ENCODE data around the gene LZTR1.
A peak's percentile ranks its signal among the peaks of the same experiment; 100 is the strongest.
"Not testable (repeated sequence)": the region's sequence is repeated elsewhere in the genome, so short reads cannot be mapped to it uniquely, and the experiment has no call there.

LZTR1 gene

DNA sequence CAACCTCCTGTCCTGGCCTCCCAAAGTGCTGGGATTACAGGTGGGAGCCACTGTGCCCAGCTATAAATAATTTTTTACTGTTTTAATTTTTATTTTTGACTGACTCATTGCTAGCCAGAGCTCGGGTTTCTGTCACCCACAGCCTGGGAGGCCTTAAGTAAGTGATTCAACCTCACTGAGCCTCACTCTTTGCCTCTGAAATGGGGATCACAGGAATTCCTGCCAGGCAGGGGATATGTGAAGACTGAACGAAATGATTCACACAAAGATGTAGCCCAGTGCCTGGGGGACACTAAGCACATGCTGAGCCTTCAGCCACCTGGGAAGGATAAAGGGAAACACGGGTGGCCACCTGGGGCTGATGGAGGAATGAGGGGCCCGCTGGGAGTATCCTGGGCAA lies 59.8 kb downstream of the LZTR1 start:
- no peak for DNase-seq

- no peak for DNase-seq
Observed at GRCh38 chr22:21042978-21043859, 61.1 kb downstream of the LZTR1 start.

- DNase-seq, result no peak
Observed at GRCh38 chr22:21043860-21044535, 61.9 kb downstream of the LZTR1 start.

DNA sequence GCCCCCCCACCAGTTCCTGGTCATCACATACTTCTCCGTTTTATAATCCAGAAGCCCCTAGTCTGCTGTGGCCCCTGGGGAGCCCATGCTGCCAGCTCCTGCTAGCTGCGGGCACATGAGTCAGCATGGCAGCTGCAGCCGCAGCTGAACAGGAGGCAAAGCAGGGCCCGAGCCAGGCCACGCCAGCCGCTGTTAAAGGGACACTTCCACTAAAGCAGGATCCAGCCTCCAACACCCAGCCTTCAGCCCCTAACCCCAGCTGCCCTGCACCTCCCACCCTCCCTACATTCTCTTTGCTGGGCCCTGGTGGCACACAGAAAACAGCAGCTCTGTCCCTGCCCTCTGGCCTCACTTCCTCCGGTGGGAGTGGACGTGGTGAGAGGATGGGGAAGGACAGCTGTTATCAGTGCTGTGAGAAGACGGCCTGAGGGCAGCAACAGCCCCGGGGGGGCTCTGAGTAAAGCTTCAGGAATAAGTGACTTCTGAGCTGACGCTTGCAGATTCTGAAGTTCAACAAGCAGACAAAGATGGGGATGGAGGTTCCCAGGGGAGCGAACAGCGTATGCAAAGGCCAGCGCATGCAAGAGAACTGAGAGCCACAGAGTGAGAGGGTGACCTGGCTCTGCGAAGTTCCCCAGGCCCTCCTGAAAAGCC lies 63.0 kb downstream of the LZTR1 start:
- DNase-seq, result peak; percentile 64

GRCh38 chr22:21045585-21046294 lies 63.6 kb downstream of the LZTR1 start, which contains the start of gene LRRC74B:
TSS of gene LRRC74B (plus strand) at chr22:21045946. CDS start at chr22:21045987, 41 bp downstream.
- peak; percentile 96 for DNase-seq

- no peak for DNase-seq
Observed at GRCh38 chr22:21047035-21047661, 65.1 kb downstream of the LZTR1 start.

DNA sequence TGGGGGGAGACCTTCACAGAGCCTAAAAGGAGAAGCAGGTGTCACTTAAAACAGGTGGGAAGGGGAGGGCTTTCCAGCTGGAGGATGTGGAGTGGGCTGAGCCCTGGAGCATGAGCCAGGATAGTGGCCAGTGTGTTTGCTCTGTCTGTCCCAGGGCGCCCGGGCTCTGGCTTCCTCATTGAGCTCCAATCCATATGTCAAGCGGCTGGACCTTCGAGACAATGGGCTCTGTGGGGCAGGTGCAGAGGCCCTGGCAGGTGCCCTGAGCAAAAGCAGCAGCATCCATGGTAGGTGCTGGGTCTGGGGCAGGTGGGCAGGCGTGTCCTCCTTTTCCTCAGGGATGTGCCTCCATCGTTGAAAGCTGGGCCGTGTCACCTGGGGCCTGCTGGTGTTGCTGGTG lies 65.6 kb downstream of the LZTR1 start:
- no peak for DNase-seq

GRCh38 chr22:21048448-21048847 lies 66.4 kb downstream of the LZTR1 start:
- not testable (repeated sequence) for DNase-seq
